CD8-positive, alpha-beta memory T cell (primary cell): ENCODE measurements around the gene SYNRG. TPM values are rescaled to one million over a fixed set of nuclear protein-coding genes. Genes with fewer than 3 reads are reported as not detected.
"Not testable (repeated sequence)": the region's sequence is repeated elsewhere in the genome, so short reads cannot be mapped to it uniquely, and the experiment has no call there.

ENCODE experiments used
- CTCF ChIA-PET: fragments of 350-600 bp; sonication (Branson Sonifier 250); formaldehyde crosslinking; loops from one replicate; lab custom pipeline; 2021; ENCODE audit warnings: antibody characterized with exemption; lab: Charles Lee
- POLR2A ChIA-PET: fragments of 350-600 bp; sonication (Branson Sonifier 250); formaldehyde crosslinking; loops from one replicate; lab custom pipeline; 2021; ENCODE audit warnings: antibody characterized with exemption; lab: Charles Lee
- DNase-seq, 5 donors: peaks; one replicate each; pipeline versions ENCODE4 v3.0.0 to v3.0.0-alpha.2; 2020 to 2022; ENCODE audit warnings: mixed read lengths in 1 of 5
- H3K27ac ChIP-seq: one replicate; pipeline ENCODE4 v1.7.0; 2013; ENCODE audit warnings: low read depth, mild to moderate bottlenecking, low read length, moderate library complexity
- H3K27me3 ChIP-seq: 2 replicates; pipeline ENCODE4 v1.7.0; 2013; ENCODE audit warnings: low read length, mild to moderate bottlenecking; ENCODE audit not compliant: insufficient read depth, poor library complexity, severe bottlenecking
- H3K36me3 ChIP-seq: 2 replicates; pipeline ENCODE4 v1.7.0; 2013; ENCODE audit warnings: mild to moderate bottlenecking, low read length, moderate library complexity; ENCODE audit not compliant: insufficient read depth
- H3K4me1 ChIP-seq: 2 replicates; pipeline ENCODE4 v1.7.0; 2013; ENCODE audit warnings: mild to moderate bottlenecking, low read length, moderate library complexity; ENCODE audit not compliant: insufficient read depth
- H3K4me3 ChIP-seq: 2 replicates; pipeline ENCODE4 v1.7.0; 2013; ENCODE audit warnings: mild to moderate bottlenecking, low read length
- H3K9me3 ChIP-seq: 2 replicates; pipeline ENCODE4 v1.7.0; 2013; ENCODE audit warnings: mild to moderate bottlenecking, low read length
- H3K27ac Mint-ChIP-seq, 8 donors: one replicate each; pipeline ENCODE4 v1.8.0; 2020 to 2021; ENCODE audit warnings: mixed read lengths in 8 of 8, mild to moderate bottlenecking in 6 of 8, inconsistent platforms in 3 of 8, moderate library complexity in 3 of 8
- H3K27me3 Mint-ChIP-seq, 2 donors: one replicate each; pipeline ENCODE4 v1.8.0; 2020 to 2021; ENCODE audit warnings: mixed read lengths in 2 of 2, mild to moderate bottlenecking in 1 of 2, moderate library complexity in 1 of 2
- H3K36me3 Mint-ChIP-seq, 3 donors: one replicate each; pipeline ENCODE4 v1.8.0; 2020 to 2021; ENCODE audit warnings: mixed read lengths in 3 of 3, inconsistent platforms in 1 of 3, mild to moderate bottlenecking in 1 of 3
- H3K4me1 Mint-ChIP-seq, 3 donors: one replicate each; pipeline ENCODE4 v1.8.0; 2020 to 2021; ENCODE audit warnings: mixed read lengths in 3 of 3, inconsistent platforms in 1 of 3, mild to moderate bottlenecking in 1 of 3
- H3K4me3 Mint-ChIP-seq, 7 donors: one replicate each; pipeline ENCODE4 v1.8.0; 2020 to 2021; ENCODE audit warnings: mixed read lengths in 7 of 7, mild to moderate bottlenecking in 6 of 7, moderate library complexity in 4 of 7, inconsistent platforms in 2 of 7
- H3K9me3 Mint-ChIP-seq, 5 donors: one replicate each; pipeline ENCODE4 v1.8.0; 2020 to 2022; ENCODE audit warnings: mixed read lengths in 5 of 5, mild to moderate bottlenecking in 3 of 5, moderate library complexity in 2 of 5, inconsistent platforms in 1 of 5
- polyA plus RNA-seq: library from polyadenylated mRNA; unstranded; fragments of 300-500 nt; fragmentation: Illumina TruSeq; gene quantifications from one replicate; pipeline ENCODE4 v1.2.3, GENCODE V29; 2021
- total RNA-seq, 2 experiments: library from RNA; stranded (reverse); gene quantifications; one replicate each; pipeline ENCODE4 v1.2.3, GENCODE V29; 2021

The SYNRG gene
- total and polyA plus RNA-seq, 3 experiments from 2014 or later, result 42.3 to 104 (median 50.8) TPM

GRCh38 chr17:37643118-37643766, 34.0 kb upstream of the SYNRG start, which contains the start of gene DDX52:
TSS of gene DDX52 (minus strand) at chr17:37643446. CDS start at chr17:37643420, 26 bp downstream.
- peaks cover 32 to 55% (median 51%) of the 10 kb centered on the region in 3 donors for H3K4me1 Mint-ChIP-seq
- peak within 1 kb of the TSS; percentile 75 for H3K27ac ChIP-seq
- no peaks in the 10 kb centered on the region for H3K9me3 ChIP-seq
- H3K27me3 ChIP-seq, result peaks cover 3% of the 10 kb centered on the region
- DNase-seq, result peak; percentile 82 to 94 (median 84)
- H3K4me1 ChIP-seq, result peaks cover 13% of the 10 kb centered on the region
- H3K4me3 Mint-ChIP-seq, result peak within 1 kb of the TSS; percentile 93 to 98 (median 95)
- H3K4me3 ChIP-seq, result peak within 1 kb of the TSS; percentile 64
- no peaks in the 10 kb centered on the region for H3K9me3 Mint-ChIP-seq
- no peaks in the 10 kb centered on the region for H3K36me3 ChIP-seq
- POLR2A ChIA-PET, result no interaction called here
- H3K36me3 Mint-ChIP-seq, result peaks cover 8 to 35% (median 9%) of the 10 kb centered on the region in 3 donors
- peaks cover 9 to 35% of the 10 kb centered on the region in 2 donors for H3K27me3 Mint-ChIP-seq
- H3K27ac Mint-ChIP-seq, result peak within 1 kb of the TSS; percentile 88 to 97 (median 94)
- CTCF ChIA-PET, result interaction anchor here (0.5 to 1.5 kb wide), 2 partner anchors 34 to 49 kb away, joined by 3 to 4 read pairs; partner anchors contain the start of gene SYNRG

DNA sequence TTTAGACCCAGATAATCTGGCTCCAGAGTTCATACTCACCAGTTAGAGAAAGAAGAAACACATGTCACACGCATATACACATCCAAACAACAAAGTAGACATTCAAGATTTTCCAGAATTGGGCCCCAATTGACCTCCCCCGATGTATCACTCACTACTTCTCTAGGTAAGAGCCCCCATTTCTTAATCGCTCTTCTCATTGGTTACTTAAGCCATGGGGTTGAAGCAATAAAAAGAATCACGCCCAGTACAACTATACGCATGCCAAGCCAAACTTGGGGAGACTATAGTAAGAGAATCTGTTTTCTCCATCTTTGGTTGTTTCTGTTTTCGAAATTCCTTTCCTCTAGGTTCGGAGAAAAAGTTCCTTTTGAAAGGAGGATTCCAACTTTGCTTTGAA, 33.5 kb upstream of the SYNRG start:
- DNase-seq, result peak in 1 of 5 donors; percentile 1
- peak overlapping the region; percentile 93 to 98 (median 95) for H3K4me3 Mint-ChIP-seq
- CTCF ChIA-PET, result interaction anchor here (1.2 to 1.5 kb wide), 2 partner anchors 32 to 33 kb away, joined by 3 to 4 read pairs; partner anchors contain the start of gene SYNRG

GRCh38 chr17:37640015-37640414, 30.8 kb upstream of the SYNRG start:
- Histone ChIP-seq H3K27me3 (peaks cover 3% of the 10 kb centered on the region), H3K9me3 (no peaks in the 10 kb centered on the region), H3K4me1 (peaks cover 20% of the 10 kb centered on the region), H3K27ac (no peak overlapping the region), H3K4me3 (no peak overlapping the region), H3K36me3 (no peaks in the 10 kb centered on the region)
- ChIA-PET POLR2A (no interaction called here), CTCF (interaction anchor here (1.2 kb wide), 1 partner anchor 31 kb away, joined by 4 read pairs; the partner anchor contains the start of gene SYNRG)
- DNase-seq, result no peak
- Mint-ChIP-seq H3K27me3 (peaks cover 4 to 11% of the 10 kb centered on the region in 2 donors), H3K27ac (no peak overlapping the region), H3K4me1 (peaks cover 41 to 67% (median 58%) of the 10 kb centered on the region in 3 donors), H3K9me3 (no peaks in the 10 kb centered on the region), H3K4me3 (peak overlapping the region in 2 of 7 donors; percentile 0 to 75), H3K36me3 (peaks cover 17 to 63% (median 19%) of the 10 kb centered on the region in 3 donors)

More for the DNA sequence above, 33.5 kb upstream of the SYNRG start:
- Mint-ChIP-seq H3K9me3 (no peaks in the 10 kb centered on the region), H3K36me3 (peaks cover 10 to 41% (median 12%) of the 10 kb centered on the region in 3 donors), H3K4me1 (peaks cover 36 to 58% (median 55%) of the 10 kb centered on the region in 3 donors), H3K27ac (peak overlapping the region; percentile 88 to 97 (median 94)), H3K27me3 (peaks cover 7 to 30% of the 10 kb centered on the region in 2 donors)
- Histone ChIP-seq H3K4me3 (peak overlapping the region; percentile 64), H3K9me3 (no peaks in the 10 kb centered on the region), H3K36me3 (no peaks in the 10 kb centered on the region), H3K27ac (peak overlapping the region; percentile 75), H3K27me3 (peaks cover 3% of the 10 kb centered on the region), H3K4me1 (peaks cover 13% of the 10 kb centered on the region)
- POLR2A ChIA-PET, result no interaction called here

DNA sequence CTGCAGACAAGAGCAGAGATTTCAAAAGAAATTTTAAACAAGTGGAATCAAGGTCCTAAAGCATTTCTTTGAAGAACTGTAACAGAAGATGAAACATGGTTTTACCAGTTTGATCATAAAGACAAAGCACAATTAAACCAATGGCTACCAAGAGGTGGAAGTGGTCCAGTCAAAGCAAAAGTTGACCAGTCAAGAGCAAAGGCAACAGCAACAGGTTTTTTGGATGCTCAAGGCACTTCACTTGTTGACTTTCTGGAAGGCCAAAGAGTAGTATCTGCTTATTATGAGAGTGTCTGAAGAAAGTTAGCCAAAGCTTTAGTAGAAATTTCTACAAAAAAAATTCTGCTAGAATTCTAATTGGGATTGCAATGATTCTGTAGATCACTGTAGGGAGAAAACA, 28.7 kb upstream of the SYNRG start:
- CTCF ChIA-PET, result interaction anchor here (1.2 kb wide), 1 partner anchor 12 kb away, joined by 3 read pairs; no protein-coding TSS in a partner anchor
- H3K4me1 Mint-ChIP-seq, result peaks cover 33 to 60% (median 42%) of the 10 kb centered on the region in 3 donors

DNA sequence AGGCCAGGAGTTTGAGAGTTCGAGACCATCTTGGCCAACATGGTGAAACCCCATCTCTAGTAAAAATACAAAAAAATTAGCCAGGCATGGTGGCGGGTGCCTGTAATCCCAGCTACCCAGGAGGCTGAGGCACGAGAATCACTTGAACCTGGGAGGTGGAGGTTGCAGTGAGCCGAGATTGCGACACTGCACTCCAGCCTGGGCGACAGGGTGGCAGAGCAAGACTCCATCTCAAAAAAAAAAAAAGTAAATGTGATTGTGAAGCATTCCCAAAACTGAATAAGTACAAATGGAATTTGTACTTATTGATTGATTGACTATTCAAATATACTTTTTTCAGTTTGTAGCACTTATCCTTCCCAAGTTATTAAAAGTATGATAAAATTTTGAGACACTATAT, 7.2 kb upstream of the SYNRG start:
- H3K4me1 ChIP-seq, H3K27me3 ChIP-seq, H3K4me3 Mint-ChIP-seq, H3K9me3 Mint-ChIP-seq, H3K27ac ChIP-seq, H3K4me1 Mint-ChIP-seq, H3K4me3 ChIP-seq, POLR2A ChIA-PET, H3K9me3 ChIP-seq, CTCF ChIA-PET, H3K27me3 Mint-ChIP-seq, DNase-seq: not testable (repeated sequence)
- peaks cover 20% of the 10 kb centered on the region for H3K36me3 ChIP-seq
- Mint-ChIP-seq H3K36me3 (peaks cover 4 to 69% (median 15%) of the 10 kb centered on the region in 3 donors), H3K27ac (peak overlapping the region in 1 of 8 donors; percentile 22)

More for the DNA sequence above, 28.7 kb upstream of the SYNRG start:
- H3K27me3 ChIP-seq, result no peaks in the 10 kb centered on the region
- no peaks in the 10 kb centered on the region for H3K36me3 ChIP-seq
- peaks cover 20% of the 10 kb centered on the region for H3K4me1 ChIP-seq
- no peaks in the 10 kb centered on the region for H3K9me3 Mint-ChIP-seq
- POLR2A ChIA-PET, result no interaction called here
- no peak overlapping the region for H3K27ac Mint-ChIP-seq
- H3K4me3 Mint-ChIP-seq, result peak overlapping the region in 1 of 7 donors; percentile 20
- no peak overlapping the region for H3K4me3 ChIP-seq
- H3K9me3 ChIP-seq, result no peaks in the 10 kb centered on the region
- no peak for DNase-seq
- no peaks in the 10 kb centered on the region for H3K27me3 Mint-ChIP-seq
- peaks cover 17 to 71% (median 19%) of the 10 kb centered on the region in 3 donors for H3K36me3 Mint-ChIP-seq
- H3K27ac ChIP-seq, result no peak overlapping the region

- Mint-ChIP-seq H3K4me1 (peaks cover under 1 to 6% (median 3%) of the 10 kb centered on the region in 3 donors), H3K9me3 (no peaks in the 10 kb centered on the region), H3K27ac (peak overlapping the region in 4 of 8 donors; percentile 12 to 76 (median 33)), H3K27me3 (no peaks in the 10 kb centered on the region), H3K4me3 (no peak overlapping the region), H3K36me3 (peaks cover 4 to 55% (median 11%) of the 10 kb centered on the region in 3 donors)
- Histone ChIP-seq H3K4me3 (no peak overlapping the region), H3K9me3 (no peaks in the 10 kb centered on the region), H3K27me3 (no peaks in the 10 kb centered on the region), H3K4me1 (peaks cover 3% of the 10 kb centered on the region), H3K27ac (no peak overlapping the region), H3K36me3 (peaks cover 12% of the 10 kb centered on the region)
- CTCF ChIA-PET, result no interaction called here
- DNase-seq, result no peak
- POLR2A ChIA-PET, result no interaction called here
These were observed 5.6 kb upstream of the SYNRG start for GRCh38 chr17:37614823-37615222.

DNA sequence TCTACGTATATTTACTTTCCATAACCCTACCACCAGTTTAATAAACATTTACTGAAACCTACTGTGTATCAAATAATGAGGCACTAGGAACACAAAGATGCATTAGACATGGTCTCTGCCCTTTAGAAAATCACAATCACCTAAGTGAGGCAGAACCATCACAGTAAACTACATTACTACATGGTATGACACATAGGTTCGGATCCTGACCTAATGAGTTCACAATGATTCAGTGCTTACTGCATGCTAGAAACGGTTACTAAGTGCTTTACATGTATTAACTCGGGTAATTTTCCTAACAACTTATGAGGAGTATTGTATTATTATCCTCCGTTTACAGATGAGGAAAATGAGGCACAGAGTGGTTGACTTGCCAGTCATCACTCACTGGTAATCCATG, 5.2 kb upstream of the SYNRG start:
- Mint-ChIP-seq H3K27me3 (no peaks in the 10 kb centered on the region), H3K36me3 (peaks cover 4 to 51% (median 10%) of the 10 kb centered on the region in 3 donors), H3K4me3 (no peak overlapping the region), H3K27ac (no peak overlapping the region), H3K9me3 (no peaks in the 10 kb centered on the region), H3K4me1 (peaks cover 4 to 11% (median 7%) of the 10 kb centered on the region in 3 donors)
- Histone ChIP-seq H3K27ac (no peak overlapping the region), H3K4me3 (no peak overlapping the region), H3K9me3 (no peaks in the 10 kb centered on the region), H3K27me3 (no peaks in the 10 kb centered on the region), H3K4me1 (peaks cover 5% of the 10 kb centered on the region), H3K36me3 (peaks cover 12% of the 10 kb centered on the region)
- no peak for DNase-seq
- ChIA-PET POLR2A (no interaction called here), CTCF (no interaction called here)

GRCh38 chr17:37610971-37611370, 1.8 kb upstream of the SYNRG start:
- H3K4me3 Mint-ChIP-seq, result peak overlapping the region in 2 of 7 donors; percentile 12 to 56
- peaks cover 0 to 37% (median 1%) of the 10 kb centered on the region in 3 donors for H3K36me3 Mint-ChIP-seq
- Histone ChIP-seq H3K4me1 (peaks cover 21% of the 10 kb centered on the region), H3K4me3 (no peak overlapping the region), H3K27ac (no peak overlapping the region), H3K27me3 (no peaks in the 10 kb centered on the region), H3K9me3 (no peaks in the 10 kb centered on the region), H3K36me3 (peaks cover 5% of the 10 kb centered on the region)
- H3K9me3 Mint-ChIP-seq, result no peaks in the 10 kb centered on the region
- H3K4me1 Mint-ChIP-seq, result peaks cover 18 to 33% (median 20%) of the 10 kb centered on the region in 3 donors
- no peaks in the 10 kb centered on the region for H3K27me3 Mint-ChIP-seq
- ChIA-PET CTCF (interaction anchor here (1.0 to 4.6 kb wide), 4 partner anchors 8 to 252 kb away, joined by 3 to 43 read pairs (median 9); no protein-coding TSS in a partner anchor), POLR2A (interaction anchor here (0.6 kb wide), 1 partner anchor 40 kb away, joined by 3 read pairs; no protein-coding TSS in a partner anchor)
- H3K27ac Mint-ChIP-seq, result peak overlapping the region in 5 of 8 donors; percentile 6 to 90 (median 34)
- no peak for DNase-seq
